Liver (tissue), 3 donors: ENCODE results near the gene ITPKB.

Source experiments
- JUND ChIP-seq, 2 donors: IDR thresholded peaks; 2 replicates each; pipeline ENCODE4 v1.6.1; 2016; ENCODE audit warnings: antibody characterized with exemption in 2 of 2
- REST ChIP-seq: IDR thresholded peaks from 2 replicates; pipeline ENCODE4 v1.6.1; 2016; ENCODE audit warnings: antibody characterized with exemption, mild to moderate bottlenecking
- SP1 ChIP-seq: IDR thresholded peaks from 2 replicates; pipeline ENCODE4 v1.6.1; 2018; ENCODE audit warnings: antibody characterized with exemption, mild to moderate bottlenecking
- TF ChIP-seq, protein P1 (sequence below): fragments of 150-350 bp; IDR thresholded peaks from 2 replicates; pipeline ENCODE4 v1.5.1; 2017; ENCODE audit warnings: improper control_type of control experiment, low read depth, low read length; ENCODE audit not compliant: missing input control
- TF ChIP-seq, protein P2 (sequence below): IDR thresholded peaks from 2 replicates; pipeline ENCODE4 v1.6.1; 2016; ENCODE audit warnings: antibody characterized with exemption
- donor health status: healthy.
- donor health status: healthy.

DNA sequence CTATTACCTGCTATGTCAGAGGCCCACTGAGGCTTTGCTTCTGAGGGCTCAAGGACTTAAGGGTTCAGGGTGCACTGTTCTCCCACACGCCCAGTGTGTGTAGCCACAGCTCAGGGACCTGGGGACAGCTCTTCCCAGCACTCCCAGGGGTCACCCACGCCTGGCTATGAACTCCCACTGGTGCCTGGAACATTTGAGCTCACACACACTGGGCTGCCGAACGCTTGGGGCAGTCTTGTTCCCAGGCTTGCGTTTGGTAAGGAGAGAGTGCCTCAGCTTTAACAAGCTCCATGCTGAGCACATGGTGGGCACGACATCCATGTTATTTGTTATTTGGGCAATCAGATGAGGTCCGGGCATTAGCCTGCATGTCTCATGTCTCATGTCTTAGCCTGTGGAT is 153.0 kb downstream of the ITPKB start:
- no peak for TF ChIP-seq REST
- TF ChIP-seq, protein P1, sequence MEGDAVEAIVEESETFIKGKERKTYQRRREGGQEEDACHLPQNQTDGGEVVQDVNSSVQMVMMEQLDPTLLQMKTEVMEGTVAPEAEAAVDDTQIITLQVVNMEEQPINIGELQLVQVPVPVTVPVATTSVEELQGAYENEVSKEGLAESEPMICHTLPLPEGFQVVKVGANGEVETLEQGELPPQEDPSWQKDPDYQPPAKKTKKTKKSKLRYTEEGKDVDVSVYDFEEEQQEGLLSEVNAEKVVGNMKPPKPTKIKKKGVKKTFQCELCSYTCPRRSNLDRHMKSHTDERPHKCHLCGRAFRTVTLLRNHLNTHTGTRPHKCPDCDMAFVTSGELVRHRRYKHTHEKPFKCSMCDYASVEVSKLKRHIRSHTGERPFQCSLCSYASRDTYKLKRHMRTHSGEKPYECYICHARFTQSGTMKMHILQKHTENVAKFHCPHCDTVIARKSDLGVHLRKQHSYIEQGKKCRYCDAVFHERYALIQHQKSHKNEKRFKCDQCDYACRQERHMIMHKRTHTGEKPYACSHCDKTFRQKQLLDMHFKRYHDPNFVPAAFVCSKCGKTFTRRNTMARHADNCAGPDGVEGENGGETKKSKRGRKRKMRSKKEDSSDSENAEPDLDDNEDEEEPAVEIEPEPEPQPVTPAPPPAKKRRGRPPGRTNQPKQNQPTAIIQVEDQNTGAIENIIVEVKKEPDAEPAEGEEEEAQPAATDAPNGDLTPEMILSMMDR = no peak
- TF ChIP-seq, protein P2, sequence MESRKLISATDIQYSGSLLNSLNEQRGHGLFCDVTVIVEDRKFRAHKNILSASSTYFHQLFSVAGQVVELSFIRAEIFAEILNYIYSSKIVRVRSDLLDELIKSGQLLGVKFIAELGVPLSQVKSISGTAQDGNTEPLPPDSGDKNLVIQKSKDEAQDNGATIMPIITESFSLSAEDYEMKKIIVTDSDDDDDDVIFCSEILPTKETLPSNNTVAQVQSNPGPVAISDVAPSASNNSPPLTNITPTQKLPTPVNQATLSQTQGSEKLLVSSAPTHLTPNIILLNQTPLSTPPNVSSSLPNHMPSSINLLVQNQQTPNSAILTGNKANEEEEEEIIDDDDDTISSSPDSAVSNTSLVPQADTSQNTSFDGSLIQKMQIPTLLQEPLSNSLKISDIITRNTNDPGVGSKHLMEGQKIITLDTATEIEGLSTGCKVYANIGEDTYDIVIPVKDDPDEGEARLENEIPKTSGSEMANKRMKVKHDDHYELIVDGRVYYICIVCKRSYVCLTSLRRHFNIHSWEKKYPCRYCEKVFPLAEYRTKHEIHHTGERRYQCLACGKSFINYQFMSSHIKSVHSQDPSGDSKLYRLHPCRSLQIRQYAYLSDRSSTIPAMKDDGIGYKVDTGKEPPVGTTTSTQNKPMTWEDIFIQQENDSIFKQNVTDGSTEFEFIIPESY = no peak
- no peak for TF ChIP-seq SP1
- no peak for TF ChIP-seq JUND (IDR thresholded peaks at IDR 0.05)
